PC-9 (cell line): Measurements from ENCODE around the gene TBC1D22A. TPM values are rescaled to one million over a fixed set of nuclear protein-coding genes. Genes with fewer than 3 reads are reported as not detected.

Source experiments
- BruUV-seq: library from RNA; stranded (reverse); fragments of 400-500 nt; replicated peaks from 2 replicates; lab custom pipeline; 2021; lab: Mats Ljungman, UMichigan
- CTCF ChIA-PET: fragments of 300-600 bp; sonication (Branson Sonifier 250); formaldehyde crosslinking; loops from one replicate; lab custom pipeline; 2022; ENCODE audit warnings: antibody characterized with exemption; lab: Charles Lee
- POLR2A ChIA-PET: fragments of 300-600 bp; sonication (Branson Sonifier 250); formaldehyde crosslinking; loops from one replicate; lab custom pipeline; 2022; ENCODE audit warnings: antibody characterized with exemption; ENCODE audit not compliant: unreplicated experiment; lab: Charles Lee
- DNase-seq, 2 experiments: peaks; one replicate each; pipeline versions ENCODE4 v3.0.0 to v3.0.0-alpha.2; 2015 to 2022; ENCODE audit warnings: mixed read lengths in 1 of 2
- H2AFZ ChIP-seq: fragments of 200-600 bp; sonication (generic); 2 replicates; pipeline ENCODE4 v1.8.1; 2017; ENCODE audit warnings: antibody characterized with exemption
- H3F3A ChIP-seq: fragments of 200-600 bp; sonication (generic); 2 replicates; pipeline ENCODE4 v1.8.1; 2017; ENCODE audit warnings: antibody characterized with exemption, mild to moderate bottlenecking, low read depth; ENCODE audit not compliant: insufficient read depth
- H3K27ac ChIP-seq: fragments of 200-600 bp; sonication (generic); 2 replicates; pipeline ENCODE4 v1.6.1; 2016; ENCODE audit warnings: mixed run types
- H3K27me3 ChIP-seq: fragments of 200-600 bp; sonication (generic); 2 replicates; pipeline ENCODE4 v1.6.1; 2016; ENCODE audit warnings: low read depth, mixed run types; ENCODE audit not compliant: insufficient read depth
- H3K36me3 ChIP-seq: fragments of 200-600 bp; sonication (generic); 2 replicates; pipeline ENCODE4 v1.6.1; 2016; ENCODE audit warnings: low read depth, mixed run types
- H3K4me1 ChIP-seq: fragments of 200-600 bp; sonication (generic); replicated peaks from 2 replicates; pipeline ENCODE4 v1.6.1; 2016; ENCODE audit warnings: mixed run types; ENCODE audit not compliant: insufficient read depth
- H3K4me2 ChIP-seq: fragments of 200-600 bp; sonication (generic); 2 replicates; pipeline ENCODE4 v1.6.1; 2017; ENCODE audit warnings: mixed run types
- H3K4me3 ChIP-seq: fragments of 200-600 bp; sonication (generic); 2 replicates; pipeline ENCODE4 v1.6.1; 2016; ENCODE audit warnings: mixed run types
- H3K79me2 ChIP-seq: fragments of 200-600 bp; sonication (generic); 2 replicates; pipeline ENCODE4 v1.6.1; 2017; ENCODE audit warnings: low read depth, mixed run types
- H3K9me2 ChIP-seq: fragments of 200-600 bp; sonication (generic); 2 replicates; pipeline ENCODE4 v1.8.1; 2017; ENCODE audit warnings: mild to moderate bottlenecking; ENCODE audit not compliant: insufficient read depth
- H3K9me3 ChIP-seq: fragments of 200-600 bp; sonication (generic); 2 replicates; pipeline ENCODE4 v1.8.1; 2016; ENCODE audit warnings: low read depth; ENCODE audit not compliant: insufficient read depth
- H4K20me1 ChIP-seq: fragments of 200-600 bp; sonication (generic); 2 replicates; pipeline ENCODE4 v1.8.1; 2017; ENCODE audit not compliant: insufficient read depth
- EZH2 ChIP-seq: fragments of 200-600 bp; sonication (generic); IDR thresholded peaks from 2 replicates; pipeline ENCODE4 v1.8.0; 2017; ENCODE audit warnings: antibody characterized with exemption, low read depth
- intact Hi-C: fragments of 100-400 bp; cut with micrococcal nuclease; formaldehyde crosslinking; loops from one replicate; pipeline ENCODE4 v1.10.0; 2022; ENCODE audit not compliant: unreplicated experiment
- total RNA-seq: library from RNA; stranded (reverse); gene quantifications from 2 replicates; pipeline ENCODE4 v1.2.3, GENCODE V29; 2021
- TF ChIP-seq, protein P1 (sequence below): fragments of 200-600 bp; sonication (generic); conservative IDR thresholded peaks from 2 replicates; pipeline ENCODE4 v1.6.1; 2017; ENCODE audit warnings: mixed run types, antibody characterized with exemption, mild to moderate bottlenecking, moderate library complexity

The TBC1D22A gene
- total RNA-seq, 1 experiment from 2014 or later, result 40.3 TPM

DNA sequence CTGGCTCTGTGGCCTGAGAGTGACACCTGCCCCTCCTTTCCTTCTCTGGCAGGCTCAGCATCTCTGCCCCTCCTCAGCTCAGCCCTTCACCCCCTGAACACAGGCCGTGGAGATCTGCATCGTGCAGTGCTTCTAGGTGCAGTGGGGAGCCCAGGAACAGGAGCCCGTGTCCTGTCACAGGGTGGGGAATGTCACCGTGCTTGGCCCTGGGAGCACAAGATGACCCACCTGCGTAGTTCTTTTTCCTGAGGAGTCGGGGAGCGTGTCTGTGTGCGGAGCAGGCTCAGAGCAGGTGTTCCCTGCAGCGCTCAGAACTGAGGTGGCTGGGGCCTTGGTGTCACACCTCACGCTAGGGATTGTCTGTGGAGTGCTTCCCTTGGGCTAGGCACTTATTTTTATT, 10.6 kb downstream of the TBC1D22A start:
- intact Hi-C loops, result loop anchor here (5.0 kb wide), 1 partner anchor 211 kb away; no protein-coding TSS in a partner anchor
- Histone ChIP-seq H4K20me1 (peaks cover 56% of the 10 kb centered on the region), H3K36me3 (no peaks in the 10 kb centered on the region), H3K9me3 (no peaks in the 10 kb centered on the region), H3K4me2 (peak overlapping the region; percentile 73; the same call in 1 of the 2 replicates), H3K9me2 (no peaks in the 10 kb centered on the region), H3K27ac (0 out of 2 replicates have a peak overlapping the region, but pooled peaks have one; percentile 14), H3K4me3 (no peak overlapping the region), H3K79me2 (peaks cover 70% of the 10 kb centered on the region), H3F3A (peaks cover 20% of the 10 kb centered on the region), H3K27me3 (no peaks in the 10 kb centered on the region), H2AFZ (no peak overlapping the region), H3K4me1 (peaks cover 28% of the 10 kb centered on the region)
- TF ChIP-seq, protein P1, sequence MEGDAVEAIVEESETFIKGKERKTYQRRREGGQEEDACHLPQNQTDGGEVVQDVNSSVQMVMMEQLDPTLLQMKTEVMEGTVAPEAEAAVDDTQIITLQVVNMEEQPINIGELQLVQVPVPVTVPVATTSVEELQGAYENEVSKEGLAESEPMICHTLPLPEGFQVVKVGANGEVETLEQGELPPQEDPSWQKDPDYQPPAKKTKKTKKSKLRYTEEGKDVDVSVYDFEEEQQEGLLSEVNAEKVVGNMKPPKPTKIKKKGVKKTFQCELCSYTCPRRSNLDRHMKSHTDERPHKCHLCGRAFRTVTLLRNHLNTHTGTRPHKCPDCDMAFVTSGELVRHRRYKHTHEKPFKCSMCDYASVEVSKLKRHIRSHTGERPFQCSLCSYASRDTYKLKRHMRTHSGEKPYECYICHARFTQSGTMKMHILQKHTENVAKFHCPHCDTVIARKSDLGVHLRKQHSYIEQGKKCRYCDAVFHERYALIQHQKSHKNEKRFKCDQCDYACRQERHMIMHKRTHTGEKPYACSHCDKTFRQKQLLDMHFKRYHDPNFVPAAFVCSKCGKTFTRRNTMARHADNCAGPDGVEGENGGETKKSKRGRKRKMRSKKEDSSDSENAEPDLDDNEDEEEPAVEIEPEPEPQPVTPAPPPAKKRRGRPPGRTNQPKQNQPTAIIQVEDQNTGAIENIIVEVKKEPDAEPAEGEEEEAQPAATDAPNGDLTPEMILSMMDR, result no peak
- TF ChIP-seq EZH2, result no peak
- POLR2A ChIA-PET, result no interaction called here
- DNase-seq, result no peak
- CTCF ChIA-PET, result no interaction called here
- no TSS peak for BruUV-seq

DNA sequence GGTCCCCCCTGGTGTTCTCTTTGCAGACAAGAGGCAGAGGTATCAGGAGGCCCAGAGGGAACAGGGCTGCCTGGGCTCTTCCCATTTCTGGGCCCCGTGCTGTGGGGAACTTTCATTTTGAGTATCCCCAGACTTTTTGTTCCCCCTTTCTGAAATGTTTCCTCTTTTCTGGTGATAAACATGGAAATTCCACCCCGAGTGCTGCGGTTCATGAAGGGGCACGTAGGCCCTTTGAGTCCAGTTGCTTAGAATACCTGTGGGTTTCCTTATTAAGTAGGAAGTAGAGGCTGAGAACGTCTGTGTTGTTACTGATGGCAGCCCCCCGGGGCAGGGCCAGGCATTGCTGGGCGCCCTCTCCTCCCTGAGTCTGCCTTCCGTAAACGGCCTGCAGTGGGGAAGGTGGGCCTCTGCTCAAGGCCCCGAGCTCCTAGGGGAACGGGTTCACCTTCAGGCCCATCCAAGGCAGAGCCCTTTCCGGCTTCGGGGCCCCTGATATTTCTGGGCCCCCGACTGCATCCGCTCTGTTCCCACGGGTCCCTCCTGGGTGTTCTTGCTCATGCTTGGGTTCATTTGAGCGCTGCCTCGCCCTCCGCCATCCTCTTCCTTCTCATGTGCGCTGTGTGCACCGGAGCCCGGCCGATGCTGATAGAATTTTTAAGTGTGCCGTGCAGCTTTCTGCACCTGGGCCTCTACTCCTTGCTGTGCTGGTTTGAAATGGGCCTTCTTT, 12.0 kb downstream of the TBC1D22A start:
- Histone ChIP-seq H3K36me3 (no peaks in the 10 kb centered on the region), H3F3A (peaks cover 20% of the 10 kb centered on the region), H3K27ac (peak overlapping the region; percentile 67), H4K20me1 (peaks cover 58% of the 10 kb centered on the region), H3K79me2 (peaks cover 71% of the 10 kb centered on the region), H2AFZ (no peak overlapping the region), H3K27me3 (no peaks in the 10 kb centered on the region), H3K4me2 (peak overlapping the region; percentile 73), H3K9me2 (no peaks in the 10 kb centered on the region), H3K4me1 (peaks cover 28% of the 10 kb centered on the region), H3K4me3 (peak overlapping the region; percentile 36; the same call in 1 of the 2 replicates), H3K9me3 (no peaks in the 10 kb centered on the region)
- intact Hi-C loops, result loop anchor here (5.0 kb wide), 1 partner anchor 212 kb away; no protein-coding TSS in a partner anchor
- POLR2A ChIA-PET, result interaction anchor here (0.6 kb wide), 1 partner anchor 12 kb away, joined by 5 read pairs; the partner anchor contains the start of gene TBC1D22A
- CTCF ChIA-PET, result interaction anchor here (0.5 to 0.8 kb wide), 3 partner anchors 16 to 760 kb away, joined by 3 to 9 read pairs (median 3); no protein-coding TSS in a partner anchor
- BruUV-seq, result no TSS peak
- DNase-seq, result no peak
- TF ChIP-seq, protein P1, result no peak; the same call in 1 of the 2 replicates
- no peak for TF ChIP-seq EZH2

DNA sequence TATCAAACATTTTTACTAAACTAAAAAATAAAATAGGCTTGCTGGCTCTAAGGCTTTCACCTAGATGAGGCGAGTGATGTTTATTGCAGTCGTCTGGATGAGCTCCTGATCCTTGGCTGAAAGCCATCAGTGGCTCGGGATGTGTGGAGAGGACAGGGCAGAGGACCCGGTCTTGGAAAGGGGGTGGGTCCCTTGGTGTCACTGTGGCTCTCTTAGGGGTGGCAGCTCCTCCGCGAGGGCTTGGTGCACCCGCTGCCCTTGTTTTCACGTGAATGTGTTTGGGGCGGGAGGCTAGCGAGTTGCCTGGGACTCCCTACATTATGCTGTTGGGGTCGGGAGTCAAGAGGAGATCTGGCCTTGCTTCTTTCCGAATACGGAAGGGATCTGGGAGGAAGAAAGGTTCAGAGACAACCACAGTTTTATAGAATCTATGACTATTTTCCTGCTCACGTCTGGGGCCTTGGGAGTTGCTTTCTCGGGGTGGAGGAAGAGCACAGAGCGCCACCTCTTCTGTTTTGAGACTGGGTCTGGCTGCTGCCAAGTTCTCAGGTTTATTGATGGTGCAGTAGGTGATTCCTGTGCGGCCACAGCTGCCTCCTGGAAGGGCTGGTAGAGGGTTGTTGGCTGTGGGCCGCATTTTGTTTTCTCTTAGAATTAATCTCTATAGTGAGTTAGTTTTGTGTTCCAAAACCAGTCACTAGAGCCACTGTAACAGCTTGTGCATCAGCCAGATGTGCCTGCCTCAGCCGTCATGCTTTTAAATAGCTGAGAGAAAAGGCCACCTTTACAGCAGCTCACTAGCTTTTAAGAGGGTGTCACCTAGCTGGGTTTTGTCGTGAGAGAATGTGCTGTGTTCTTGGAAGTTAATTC, 12.8 kb downstream of the TBC1D22A start:
- H3K4me3 ChIP-seq, result no peak overlapping the region
- H3F3A ChIP-seq, result peaks cover 18% of the 10 kb centered on the region
- no peaks in the 10 kb centered on the region for H3K9me3 ChIP-seq
- peak overlapping the region; percentile 67; the same call in 1 of the 2 replicates for H3K27ac ChIP-seq
- peak overlapping the region; percentile 73; the same call in 1 of the 2 replicates for H3K4me2 ChIP-seq
- intact Hi-C loops, result loop anchor here (5.0 kb wide), 1 partner anchor 213 kb away; no protein-coding TSS in a partner anchor
- no peaks in the 10 kb centered on the region for H3K27me3 ChIP-seq
- TF ChIP-seq, protein P1, result no peak
- TF ChIP-seq EZH2, result no peak
- H3K4me1 ChIP-seq, result peaks cover 28% of the 10 kb centered on the region
- H3K36me3 ChIP-seq, result no peaks in the 10 kb centered on the region
- TSS peak; percentile 45 for BruUV-seq
- DNase-seq, result peak in 1 of 2 experiments; percentile 30
- CTCF ChIA-PET, result no interaction called here
- H3K9me2 ChIP-seq, result no peaks in the 10 kb centered on the region
- H2AFZ ChIP-seq, result no peak overlapping the region
- POLR2A ChIA-PET, result no interaction called here
- peaks cover 58% of the 10 kb centered on the region for H4K20me1 ChIP-seq
- H3K79me2 ChIP-seq, result peaks cover 67% of the 10 kb centered on the region
